Activated CD4-positive, CD25-positive, alpha-beta regulatory T cell treated with anti-CD3 and anti-CD28 coated beads, Interleukin-2, amount 50 U/mL, for 72 hours (primary cell): ENCODE measurements around the gene OR2S2.
"Not testable (repeated sequence)": the region's sequence is repeated elsewhere in the genome, so short reads cannot be mapped to it uniquely, and the experiment has no call there.

Experiments used
- DNase-seq: peaks from one replicate; pipeline ENCODE4 v3.0.0; 2021

The OR2S2 gene

GRCh38 chr9:35930521-35930920 is 27.4 kb downstream of the OR2S2 start:
- DNase-seq, result no peak

- no peak for DNase-seq
Observed at GRCh38 chr9:35929453-35929718, 28.6 kb downstream of the OR2S2 start.

- no peak for DNase-seq
Observed at GRCh38 chr9:35928591-35929452, 29.1 kb downstream of the OR2S2 start.

- DNase-seq, result no peak
Observed at GRCh38 chr9:35923927-35924763, 33.8 kb downstream of the OR2S2 start.

- DNase-seq, result no peak
Observed at GRCh38 chr9:35923598-35923926, 34.4 kb downstream of the OR2S2 start.

- DNase-seq, result no peak
Observed at GRCh38 chr9:35920051-35920620, 37.8 kb downstream of the OR2S2 start.

- DNase-seq, result no peak
Observed at GRCh38 chr9:35919212-35920008, 38.5 kb downstream of the OR2S2 start.

- DNase-seq, result no peak
Observed at GRCh38 chr9:35918780-35919179, 39.2 kb downstream of the OR2S2 start.

GRCh38 chr9:35917261-35917660 is 40.7 kb downstream of the OR2S2 start:
- DNase-seq, result no peak

GRCh38 chr9:35915681-35916294 is 42.2 kb downstream of the OR2S2 start:
- DNase-seq, result no peak

- DNase-seq, result no peak
Observed at GRCh38 chr9:35914301-35914807, 43.6 kb downstream of the OR2S2 start.

- DNase-seq, result not testable (repeated sequence)
Observed at GRCh38 chr9:35913429-35913828, 44.5 kb downstream of the OR2S2 start.

GRCh38 chr9:35912791-35913400 is 45.1 kb downstream of the OR2S2 start:
- DNase-seq, result no peak

GRCh38 chr9:35911690-35912089 is 46.3 kb downstream of the OR2S2 start:
- no peak for DNase-seq

- DNase-seq, result no peak
Observed at GRCh38 chr9:35910613-35911359, 47.2 kb downstream of the OR2S2 start.

- DNase-seq, result no peak
Observed at GRCh38 chr9:35909687-35910612, 48.0 kb downstream of the OR2S2 start.

GRCh38 chr9:35909274-35909673 is 48.7 kb downstream of the OR2S2 start, which contains the start of gene SPAAR:
TSS of gene SPAAR (plus strand) at chr9:35909490. CDS start at chr9:35910464, 974 bp downstream.
- DNase-seq, result no peak

- no peak for DNase-seq
Observed at GRCh38 chr9:35908504-35909125, 49.3 kb downstream of the OR2S2 start.

- no peak for DNase-seq
Observed at GRCh38 chr9:35907711-35908503, 50.0 kb downstream of the OR2S2 start.
